ENCODE data around the gene NFYC. TPM values are rescaled to one million over a fixed set of nuclear protein-coding genes. Genes with fewer than 3 reads are reported as not detected.

Gene NFYC
- total RNA-seq, 1 donor from 2014 or later: 101 TPM

- Mint-ChIP-seq H3K27ac (peak overlapping the region; percentile 51), H3K4me3 (no peak overlapping the region), H3K4me1 (peaks cover 43% of the 10 kb centered on the region), H3K36me3 (peaks cover 3% of the 10 kb centered on the region), H3K9me3 (no peaks in the 10 kb centered on the region), H3K27me3 (ENCODE audit: low read depth) (no peaks in the 10 kb centered on the region)
- DNase-seq (ENCODE audit: low spot score in 2 of 2, unreplicated experiment in 2 of 2): no peak
- no peak for TF ChIP-seq CTCF (IDR thresholded peaks at IDR 0.05; ENCODE audit: unreplicated experiment)
These were observed 21.5 kb downstream of the NFYC start for GRCh38 chr1:40712997-40713396.

GRCh38 chr1:40715491-40716059, 24.1 kb downstream of the NFYC start:
- no peak for DNase-seq (ENCODE audit: low spot score in 2 of 2, unreplicated experiment in 2 of 2)
- TF ChIP-seq CTCF (IDR thresholded peaks at IDR 0.05; ENCODE audit: unreplicated experiment): no peak
- Mint-ChIP-seq H3K27me3 (ENCODE audit: low read depth) (no peaks in the 10 kb centered on the region), H3K9me3 (no peaks in the 10 kb centered on the region), H3K4me1 (peaks cover 53% of the 10 kb centered on the region), H3K4me3 (no peak overlapping the region), H3K27ac (no peak overlapping the region), H3K36me3 (peaks cover 6% of the 10 kb centered on the region)

- Mint-ChIP-seq H3K27me3 (ENCODE audit: low read depth) (no peaks in the 10 kb centered on the region), H3K27ac (no peak overlapping the region), H3K4me1 (peaks cover 45% of the 10 kb centered on the region), H3K4me3 (no peak overlapping the region), H3K9me3 (no peaks in the 10 kb centered on the region), H3K36me3 (peaks cover 11% of the 10 kb centered on the region)
- DNase-seq (ENCODE audit: low spot score in 2 of 2, unreplicated experiment in 2 of 2): no peak
- TF ChIP-seq CTCF (IDR thresholded peaks at IDR 0.05; ENCODE audit: unreplicated experiment): no peak
These were observed 25.6 kb downstream of the NFYC start for GRCh38 chr1:40717065-40717464.

GRCh38 chr1:40717955-40718354, 26.5 kb downstream of the NFYC start:
- peaks cover 47% of the 10 kb centered on the region for H3K4me1 Mint-ChIP-seq
- no peaks in the 10 kb centered on the region for H3K9me3 Mint-ChIP-seq
- no peak for DNase-seq (ENCODE audit: low spot score in 2 of 2, unreplicated experiment in 2 of 2)
- no peak for TF ChIP-seq CTCF (IDR thresholded peaks at IDR 0.05; ENCODE audit: unreplicated experiment)
- peaks cover 10% of the 10 kb centered on the region for H3K36me3 Mint-ChIP-seq
- no peaks in the 10 kb centered on the region for H3K27me3 Mint-ChIP-seq (ENCODE audit: low read depth)
- peak overlapping the region; percentile 59 for H3K27ac Mint-ChIP-seq
- no peak overlapping the region for H3K4me3 Mint-ChIP-seq

- H3K27ac Mint-ChIP-seq: peak overlapping the region; percentile 62
These were observed 29.0 kb downstream of the NFYC start for GRCh38 chr1:40720493-40720892.

More at GRCh38 chr1:40720493-40720892, 29.0 kb downstream of the NFYC start:
- Mint-ChIP-seq H3K36me3 (peaks cover 7% of the 10 kb centered on the region), H3K4me3 (no peak overlapping the region), H3K4me1 (peaks cover 51% of the 10 kb centered on the region), H3K9me3 (no peaks in the 10 kb centered on the region), H3K27me3 (ENCODE audit: low read depth) (no peaks in the 10 kb centered on the region)
- no peak for DNase-seq (ENCODE audit: low spot score in 2 of 2, unreplicated experiment in 2 of 2)
- TF ChIP-seq CTCF (IDR thresholded peaks at IDR 0.05; ENCODE audit: unreplicated experiment): no peak
